Stimulated activated CD4-positive, alpha-beta T cell treated with anti-CD3 and anti-CD28 coated beads, Interleukin-2, amount 100 ng/mL, for 24 hours (primary cell): ENCODE measurements around the gene SLC25A33.
"Not testable (repeated sequence)": the region's sequence is repeated elsewhere in the genome, so short reads cannot be mapped to it uniquely, and the experiment has no call there.

Source experiments
- DNase-seq, 2 donors: peaks; one replicate each; pipeline ENCODE4 v3.0.0-alpha.2; 2020

The SLC25A33 gene

DNA sequence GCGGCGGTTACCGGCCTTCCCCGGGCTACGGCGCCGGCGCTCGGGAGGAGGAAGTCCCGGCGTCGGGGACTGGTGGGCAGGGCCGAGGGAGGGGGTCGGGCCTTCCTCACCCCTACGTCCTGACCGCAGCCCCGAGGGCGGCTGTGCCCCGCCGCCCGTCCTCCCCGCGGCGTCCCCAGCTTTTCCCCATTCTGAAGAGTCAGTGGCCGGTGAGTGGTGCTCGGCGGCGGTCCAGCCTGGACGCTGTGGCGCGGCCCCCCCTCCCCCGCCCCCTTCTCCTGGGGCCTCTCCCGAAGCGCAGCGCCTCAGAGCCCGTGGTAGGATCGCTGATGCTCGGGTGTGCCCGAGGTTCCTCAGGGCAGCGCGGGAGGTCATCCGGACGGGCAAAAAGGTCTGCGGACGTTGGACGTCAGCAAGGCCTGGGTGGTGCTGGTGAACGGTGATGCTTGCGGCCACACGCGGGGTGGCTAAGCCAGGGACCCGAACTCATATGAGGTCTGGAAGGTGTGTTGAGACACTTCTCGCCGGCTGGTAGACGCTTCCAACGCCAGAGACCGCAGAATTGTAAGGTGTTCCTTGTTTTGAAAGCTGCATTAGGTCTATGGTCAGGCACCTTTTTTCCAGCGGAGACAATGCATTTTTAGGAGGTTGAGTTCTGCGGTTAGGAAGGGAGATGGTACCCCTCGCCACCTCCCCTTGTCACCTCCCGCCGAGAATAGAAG lies 725 bp downstream of the SLC25A33 start:
- peak; percentile 51 to 60 for DNase-seq

- DNase-seq = no peak
Observed at GRCh38 chr1:9542430-9542829, 3.2 kb downstream of the SLC25A33 start.

DNA sequence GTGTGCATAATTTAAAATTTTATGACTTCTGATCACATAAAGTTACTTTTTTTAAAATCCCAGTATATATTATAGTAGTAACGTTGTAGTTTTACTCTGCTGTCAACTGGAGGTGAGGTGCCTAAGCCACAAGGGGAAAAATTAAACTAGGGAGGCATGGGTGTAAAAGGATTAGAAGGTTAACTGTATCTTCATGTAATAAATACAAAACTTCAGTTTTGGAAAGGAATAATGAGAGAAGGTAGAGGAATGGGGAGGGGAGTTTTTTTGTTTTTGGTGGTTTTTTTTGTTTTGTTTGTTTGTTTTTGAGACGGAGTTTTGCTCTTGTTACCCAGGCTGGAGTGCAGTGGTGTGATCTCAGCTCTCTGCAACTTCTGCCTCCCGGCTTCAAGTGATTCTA lies 5.7 kb downstream of the SLC25A33 start:
- no peak for DNase-seq

DNA sequence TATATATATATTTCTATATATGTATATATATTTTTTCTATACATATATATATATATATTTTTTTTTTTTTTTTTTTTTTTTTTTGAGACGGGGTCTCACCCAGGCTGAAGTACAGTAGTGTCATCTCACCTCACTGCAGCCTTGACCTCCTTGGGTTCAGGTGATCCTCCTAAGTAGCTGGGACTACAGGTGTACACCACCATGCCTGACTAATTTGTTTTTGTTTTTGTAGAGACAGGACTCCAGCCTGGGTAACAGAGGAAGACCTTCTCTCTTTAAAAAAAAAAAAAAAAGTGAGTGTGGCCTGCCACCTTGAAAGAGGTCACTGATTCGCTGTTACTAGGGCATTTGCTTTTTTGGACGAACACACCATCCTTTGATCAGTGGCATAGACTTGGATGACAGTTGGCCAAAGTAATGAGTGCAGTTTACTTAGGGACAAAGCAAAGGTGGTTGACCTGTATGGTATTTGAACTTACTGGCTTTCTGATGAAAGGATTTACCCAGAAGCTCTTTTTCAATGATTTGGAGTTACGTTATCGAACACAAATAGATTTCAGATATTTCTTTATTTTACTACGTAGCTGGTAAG lies 10.8 kb downstream of the SLC25A33 start:
- no peak for DNase-seq

DNA sequence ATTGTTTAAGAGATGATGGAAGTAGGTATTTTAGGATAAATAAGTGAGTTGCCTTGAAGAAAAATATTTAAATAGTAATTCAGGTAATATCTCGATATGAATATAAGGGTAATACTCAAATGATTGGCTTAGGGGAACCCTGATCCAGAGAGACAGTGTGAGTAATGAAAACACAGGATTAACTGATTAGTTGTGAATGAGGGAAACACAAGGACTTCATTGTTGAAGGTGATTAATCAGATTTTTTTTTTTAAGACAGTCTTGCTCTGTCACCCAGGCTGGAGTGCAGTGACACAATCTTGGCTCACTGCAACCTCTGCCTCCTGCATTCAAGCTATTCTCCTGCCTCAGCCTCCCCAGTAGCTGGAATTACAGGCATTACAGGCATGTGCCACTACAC lies 12.7 kb downstream of the SLC25A33 start:
- no peak for DNase-seq

- DNase-seq = no peak
Observed at GRCh38 chr1:9553736-9554144, 14.5 kb downstream of the SLC25A33 start.

GRCh38 chr1:9555942-9556341 lies 16.7 kb downstream of the SLC25A33 start:
- DNase-seq = no peak

- no peak for DNase-seq
Observed at GRCh38 chr1:9557624-9558023, 18.4 kb downstream of the SLC25A33 start.

- no peak for DNase-seq
Observed at GRCh38 chr1:9558271-9558945, 19.1 kb downstream of the SLC25A33 start.

- DNase-seq = no peak
Observed at GRCh38 chr1:9558946-9559545, 19.8 kb downstream of the SLC25A33 start.

DNA sequence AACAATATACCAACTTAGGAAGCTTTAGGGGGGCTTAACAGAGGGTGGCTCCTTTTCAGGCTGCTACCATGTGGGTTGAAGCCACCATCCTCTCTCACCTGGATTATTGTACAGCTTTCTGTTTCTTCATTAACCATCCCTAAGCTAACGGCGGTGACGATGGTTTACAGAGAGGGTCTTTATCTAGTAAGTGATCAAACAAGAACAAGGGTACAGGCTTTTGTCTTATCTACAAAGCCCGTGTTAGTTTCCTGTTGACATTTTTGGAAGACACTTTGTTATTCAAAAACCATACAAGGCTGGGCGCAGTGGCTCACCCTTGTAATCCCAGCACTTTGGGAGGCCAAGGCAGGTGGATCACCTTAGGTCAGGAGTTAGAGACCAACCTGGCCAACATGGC lies 20.4 kb downstream of the SLC25A33 start:
- DNase-seq = no peak

GRCh38 chr1:9560090-9560489 lies 20.8 kb downstream of the SLC25A33 start:
- not testable (repeated sequence) for DNase-seq

DNA sequence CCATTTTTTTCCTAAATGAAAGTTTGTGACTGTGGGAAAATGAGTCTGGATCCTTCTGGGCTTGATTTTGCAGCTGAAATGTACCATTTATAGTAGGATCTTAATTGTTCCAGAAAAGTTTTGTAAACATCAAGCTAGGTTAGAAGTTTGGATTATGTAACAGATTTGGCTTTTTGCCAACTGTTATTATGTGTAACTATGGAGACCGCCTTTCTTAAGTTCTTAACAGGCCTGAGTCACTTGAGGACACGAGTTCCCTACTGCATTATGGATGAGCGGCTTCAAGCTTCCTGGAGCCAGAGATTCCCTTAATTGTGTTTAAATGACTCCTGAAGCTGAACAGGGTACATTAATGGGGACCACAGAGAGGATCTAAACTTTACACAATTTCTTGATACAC lies 22.2 kb downstream of the SLC25A33 start:
- DNase-seq = no peak

DNA sequence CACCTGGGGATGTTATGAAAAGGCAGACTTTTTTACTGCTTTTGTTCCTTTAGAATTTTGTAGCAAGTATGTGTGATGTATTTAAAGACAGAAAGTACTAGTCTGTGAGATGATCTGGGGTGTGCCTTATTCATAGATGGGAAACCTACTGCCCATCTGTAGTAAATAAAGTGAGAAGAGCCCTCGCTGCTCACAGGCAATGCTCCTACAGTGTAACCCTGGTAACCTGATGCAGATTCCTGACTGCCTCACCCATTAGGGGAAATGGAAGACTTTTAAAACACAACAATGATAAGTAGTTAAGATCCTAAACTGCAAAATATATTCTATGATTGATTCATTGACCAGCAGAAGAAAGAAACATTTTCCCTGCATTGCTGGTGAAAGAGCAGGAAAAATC lies 30.0 kb downstream of the SLC25A33 start:
- no peak for DNase-seq

DNA sequence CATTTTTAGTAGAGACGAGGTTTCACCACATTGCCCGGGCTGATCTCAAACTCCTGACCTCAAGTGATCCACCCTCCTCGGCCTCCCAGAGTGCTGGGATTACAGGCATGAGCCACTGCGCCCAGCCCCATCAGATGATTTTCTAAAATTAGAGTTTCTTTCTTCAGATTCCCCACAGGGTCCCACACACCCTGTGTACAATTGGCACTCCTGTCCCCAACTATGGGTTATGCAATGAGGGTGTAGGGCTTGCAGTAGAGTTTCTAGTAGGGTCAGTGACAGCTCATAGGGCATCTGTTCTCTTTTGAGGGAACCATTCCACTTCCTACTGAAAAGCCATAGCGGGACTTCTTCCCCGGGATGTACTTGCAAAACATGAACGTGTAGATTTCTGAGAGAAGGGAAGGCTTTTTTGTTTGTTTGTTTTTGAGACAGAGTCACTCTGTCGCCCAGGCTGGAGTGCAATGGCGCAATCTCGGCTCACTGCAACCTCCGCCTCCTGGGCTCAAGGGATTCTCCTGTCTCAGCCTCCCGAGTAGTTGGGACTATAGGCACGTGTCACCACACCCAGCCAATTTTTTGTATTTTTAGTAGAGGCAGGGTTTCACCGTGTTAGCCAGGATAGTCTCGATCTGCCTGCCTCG lies 31.7 kb downstream of the SLC25A33 start:
- not testable (repeated sequence) for DNase-seq

- DNase-seq = no peak
Observed at GRCh38 chr1:9573723-9574122, 34.5 kb downstream of the SLC25A33 start.

DNA sequence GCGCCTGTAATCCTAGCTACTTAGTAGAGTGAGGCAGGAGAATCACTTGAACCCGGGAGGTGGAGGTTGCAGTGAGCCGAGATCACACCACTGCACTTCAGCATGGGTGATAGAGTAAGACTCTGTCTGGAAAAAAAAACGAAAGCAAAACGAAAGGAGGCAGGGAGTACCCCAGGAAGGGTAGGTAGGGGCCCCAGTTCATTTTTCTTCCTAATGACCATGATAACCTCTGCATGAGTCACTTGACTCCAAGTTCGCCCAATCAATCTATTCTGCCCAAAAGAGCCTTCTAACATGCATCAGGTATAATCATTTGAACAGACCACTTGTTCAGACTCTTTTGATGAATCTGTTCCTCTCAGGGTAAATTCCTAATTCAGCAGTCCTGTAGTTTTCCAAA lies 36.2 kb downstream of the SLC25A33 start:
- DNase-seq = no peak

- no peak for DNase-seq
Observed at GRCh38 chr1:9576903-9577302, 37.6 kb downstream of the SLC25A33 start.

DNA sequence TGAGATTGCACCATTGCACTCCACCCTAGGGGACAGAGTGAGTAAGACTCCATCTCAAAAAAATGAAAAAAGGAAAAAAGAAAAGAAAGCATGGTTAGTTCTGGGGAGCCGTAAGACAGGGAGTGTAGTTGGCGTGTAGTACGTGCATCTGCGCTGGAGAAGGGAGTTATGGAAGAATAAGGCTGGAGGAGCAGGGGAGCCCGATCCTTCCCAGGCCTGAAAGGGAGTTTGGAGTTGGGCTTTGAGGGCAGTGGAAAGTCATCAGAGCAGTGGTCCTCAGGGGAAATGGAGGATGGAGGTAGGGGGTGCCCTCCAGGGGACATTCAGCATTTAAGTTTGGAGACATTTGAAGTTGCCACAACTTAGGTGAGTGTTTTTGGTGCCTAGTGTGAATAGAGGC lies 38.2 kb downstream of the SLC25A33 start:
- no peak for DNase-seq

DNA sequence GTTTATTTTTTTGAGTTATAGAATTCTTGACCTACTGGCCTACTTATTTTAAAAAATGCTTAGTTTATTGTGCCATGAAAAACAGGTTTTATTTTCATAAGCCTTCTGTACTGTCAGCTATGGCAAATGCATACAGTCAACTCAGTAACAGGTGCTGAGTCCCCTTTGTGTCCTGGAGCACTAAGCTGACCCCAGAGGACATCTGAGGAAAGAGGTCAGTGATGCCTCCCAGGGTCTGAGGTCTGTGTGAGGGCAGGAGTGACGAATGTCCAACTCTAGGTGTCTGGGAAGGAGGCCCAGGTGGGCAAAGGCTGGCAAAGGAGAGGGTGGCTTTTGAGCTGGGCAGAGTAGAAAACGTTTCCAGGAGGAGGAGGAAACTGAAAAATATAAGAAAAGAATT lies 41.7 kb downstream of the SLC25A33 start:
- no peak for DNase-seq

DNA sequence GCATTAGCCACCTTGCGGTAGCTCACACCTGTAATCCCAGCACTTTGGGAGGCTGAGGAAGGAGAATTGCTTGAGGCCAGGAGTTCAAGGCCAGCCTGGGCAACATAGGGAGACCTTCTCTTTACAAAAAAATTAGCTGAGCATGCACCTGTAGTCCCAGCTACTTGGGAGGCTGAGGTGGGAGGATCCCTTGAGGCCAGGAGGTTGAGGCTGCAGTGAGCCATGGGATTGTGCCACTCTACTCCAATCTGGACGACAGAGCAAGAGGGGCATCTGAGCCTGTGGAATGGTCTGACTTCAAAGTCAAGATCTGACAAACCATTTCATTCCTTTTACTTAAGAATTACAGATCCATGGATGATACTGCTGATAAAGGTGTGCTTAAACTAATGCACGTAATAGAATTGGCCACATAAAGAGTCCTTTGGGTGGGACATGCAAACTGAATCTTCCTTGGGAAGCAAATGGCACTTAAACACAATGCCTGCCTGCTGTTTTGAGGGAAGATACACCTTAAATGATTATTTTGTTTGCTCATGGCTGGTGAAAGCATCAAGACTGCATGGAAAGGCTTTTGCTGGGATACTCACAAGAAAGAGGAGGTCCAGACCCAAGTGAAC lies 47.0 kb downstream of the SLC25A33 start:
- no peak for DNase-seq

DNA sequence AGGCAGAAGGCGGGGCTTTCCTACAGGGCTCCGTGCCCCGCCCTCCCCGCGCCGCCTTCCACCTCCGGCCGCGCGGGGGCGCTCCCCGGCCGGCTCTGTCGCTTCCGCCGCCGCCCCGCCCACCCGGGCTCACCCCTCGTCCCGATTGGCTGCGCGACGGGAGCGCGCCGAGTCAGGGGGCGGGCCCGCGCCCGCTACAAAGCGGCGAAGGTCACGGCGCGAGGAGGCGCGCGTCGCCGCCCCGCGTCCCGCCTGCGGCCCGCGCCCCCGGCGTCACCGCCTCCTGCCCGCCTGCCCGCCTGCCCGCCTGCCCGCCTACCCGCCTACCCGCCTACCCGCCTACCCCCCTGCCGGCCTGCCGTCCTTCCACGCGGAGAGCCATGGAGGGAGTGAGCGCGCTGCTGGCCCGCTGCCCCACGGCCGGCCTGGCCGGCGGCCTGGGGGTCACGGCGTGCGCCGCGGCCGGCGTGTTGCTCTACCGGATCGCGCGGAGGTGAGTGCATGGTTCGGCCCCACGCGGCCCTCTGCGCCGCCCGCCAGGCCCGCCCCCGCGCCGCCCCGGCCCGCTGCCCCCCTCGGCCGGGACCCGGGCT lies 49.4 kb downstream of the SLC25A33 start, which contains the start of gene TMEM201:
Gene TMEM201, plus strand, starts transcription at position 361 of the 593 bp plus-strand sequence. Its CDS starts 20 bp downstream, at position 381.
- DNase-seq = peak; percentile 95 to 96
